PFSK-1 (cell line): ENCODE measurements around the gene B3GALT6.

Source experiments
- FOXP2 ChIP-seq: optimal IDR thresholded peaks from 2 replicates; pipeline ENCODE3; 2011; ENCODE audit warnings: borderline replicate concordance, control low read depth, inconsistent platforms; ENCODE audit not compliant: insufficient read depth; ENCODE audit errors: extremely low read length, extremely low read depth
- REST ChIP-seq, 2 experiments: IDR thresholded peaks; 2 replicates each; pipeline versions ENCODE4 v1.6.1 to v1.8.0; 2011 to 2012; ENCODE audit warnings: low read depth in 2 of 2, low read length in 2 of 2, control low read depth in 1 of 2, inconsistent platforms in 1 of 2, mild to moderate bottlenecking in 1 of 2, moderate library complexity in 1 of 2; ENCODE audit not compliant: insufficient read depth in 1 of 2
- TAF1 ChIP-seq: IDR thresholded peaks from 2 replicates; pipeline ENCODE4 v1.6.1; 2012; ENCODE audit warnings: low read length, control low read depth, borderline replicate concordance; ENCODE audit not compliant: insufficient read depth

GRCh38 chr1:1255611-1256010 is 23.6 kb downstream of the B3GALT6 start:
- TF ChIP-seq TAF1 (no peak), FOXP2 (no peak), REST (IDR thresholded peaks at IDR 0.05; ENCODE audit: insufficient read depth in 1 of 2, low read depth in 2 of 2, low read length in 2 of 2) (no peak)
